ENCODE data around the gene ARHGAP45.

ARHGAP45 gene

GRCh38 chr19:1054102-1055027 lies 12.6 kb upstream of the ARHGAP45 start:
- DNase-seq, result no peak

GRCh38 chr19:1055028-1055425 lies 11.9 kb upstream of the ARHGAP45 start:
- DNase-seq, result no peak

GRCh38 chr19:1055886-1056620 lies 10.9 kb upstream of the ARHGAP45 start:
- DNase-seq, result no peak

- DNase-seq, result no peak
Measured at GRCh38 chr19:1057176-1057855, 9.7 kb upstream of the ARHGAP45 start.

- DNase-seq, result no peak
Measured at GRCh38 chr19:1058112-1058511, 8.9 kb upstream of the ARHGAP45 start.

- no peak for DNase-seq
Measured at GRCh38 chr19:1060689-1061088, 6.3 kb upstream of the ARHGAP45 start.

- DNase-seq, result no peak
Measured at GRCh38 chr19:1061987-1062386, 5.0 kb upstream of the ARHGAP45 start.

GRCh38 chr19:1062387-1063029 lies 4.5 kb upstream of the ARHGAP45 start:
- no peak for DNase-seq

- DNase-seq, result no peak
Measured at GRCh38 chr19:1063030-1063908, 3.7 kb upstream of the ARHGAP45 start.

GRCh38 chr19:1063909-1064660 lies 2.9 kb upstream of the ARHGAP45 start:
- no peak for DNase-seq

- DNase-seq, result no peak
Measured at GRCh38 chr19:1064661-1065605, 2.0 kb upstream of the ARHGAP45 start.

- DNase-seq, result no peak
Measured at GRCh38 chr19:1065606-1066109, 1.3 kb upstream of the ARHGAP45 start.

- no peak for DNase-seq
Measured at GRCh38 chr19:1066251-1066747, 668 bp upstream of the ARHGAP45 start.

- no peak for DNase-seq
Measured at GRCh38 chr19:1067341-1067957, 482 bp downstream of the ARHGAP45 start.

GRCh38 chr19:1068009-1069001 lies 1.3 kb downstream of the ARHGAP45 start:
- DNase-seq, result no peak

- no peak for DNase-seq
Measured at GRCh38 chr19:1069009-1069779, 2.2 kb downstream of the ARHGAP45 start.

- DNase-seq, result no peak
Measured at GRCh38 chr19:1070576-1070930, 3.6 kb downstream of the ARHGAP45 start.
